ENCODE data around the gene GNG11.

GNG11 gene

GRCh38 chr7:93923942-93924341, 2.4 kb downstream of the GNG11 start:
- Histone ChIP-seq H3K4me1 (ENCODE audit: insufficient read depth, insufficient read length) (no peaks in the 10 kb centered on the region), H3K9ac (ENCODE audit: insufficient read length, low read depth) (no peak overlapping the region), H3K4me3 (ENCODE audit: insufficient read length, low read depth) (no peak overlapping the region), H3K9me3 (ENCODE audit: insufficient read depth, low read length) (no peaks in the 10 kb centered on the region), H3K27me3 (ENCODE audit: insufficient read depth, insufficient read length) (no peaks in the 10 kb centered on the region), H3K36me3 (ENCODE audit: insufficient read depth, insufficient read length, low read length) (peaks cover 5% of the 10 kb centered on the region)
- TF ChIP-seq SUZ12 (IDR thresholded peaks at IDR 0.05; ENCODE audit: extremely low read depth, insufficient read depth, insufficient read length) (no peak), ZNF274 (IDR thresholded peaks at IDR 0.05; ENCODE audit: low read depth, low read length) (no peak), YY1 (IDR thresholded peaks at IDR 0.05; ENCODE audit: insufficient read depth, insufficient read length) (no peak)
- DNase-seq (ENCODE audit: low read depth, low spot score): no peak

GRCh38 chr7:93926800-93927199, 5.3 kb downstream of the GNG11 start:
- Histone ChIP-seq H3K4me1 (ENCODE audit: insufficient read depth, insufficient read length) (no peaks in the 10 kb centered on the region), H3K9ac (ENCODE audit: insufficient read length, low read depth) (no peak overlapping the region), H3K9me3 (ENCODE audit: insufficient read depth, low read length) (no peaks in the 10 kb centered on the region), H3K4me3 (ENCODE audit: insufficient read length, low read depth) (no peak overlapping the region), H3K36me3 (ENCODE audit: insufficient read depth, insufficient read length, low read length) (peaks cover 5% of the 10 kb centered on the region), H3K27me3 (ENCODE audit: insufficient read depth, insufficient read length) (no peaks in the 10 kb centered on the region)
- DNase-seq (ENCODE audit: low read depth, low spot score): no peak
- TF ChIP-seq ZNF274 (IDR thresholded peaks at IDR 0.05; ENCODE audit: low read depth, low read length): no peak
- TF ChIP-seq SUZ12 (IDR thresholded peaks at IDR 0.05; ENCODE audit: extremely low read depth, insufficient read depth, insufficient read length): no peak
- no peak for TF ChIP-seq YY1 (IDR thresholded peaks at IDR 0.05; ENCODE audit: insufficient read depth, insufficient read length)

- no peak overlapping the region for H3K9ac ChIP-seq (ENCODE audit: insufficient read length, low read depth)
- no peaks in the 10 kb centered on the region for H3K27me3 ChIP-seq (ENCODE audit: insufficient read depth, insufficient read length)
- no peak overlapping the region for H3K4me3 ChIP-seq (ENCODE audit: insufficient read length, low read depth)
- no peak for DNase-seq (ENCODE audit: low read depth, low spot score)
- H3K4me1 ChIP-seq (ENCODE audit: insufficient read depth, insufficient read length): no peaks in the 10 kb centered on the region
- no peaks in the 10 kb centered on the region for H3K9me3 ChIP-seq (ENCODE audit: insufficient read depth, low read length)
- peaks cover 5% of the 10 kb centered on the region for H3K36me3 ChIP-seq (ENCODE audit: insufficient read depth, insufficient read length, low read length)
- no peak for TF ChIP-seq ZNF274 (IDR thresholded peaks at IDR 0.05; ENCODE audit: low read depth, low read length)
- no peak for TF ChIP-seq SUZ12 (IDR thresholded peaks at IDR 0.05; ENCODE audit: extremely low read depth, insufficient read depth, insufficient read length)
- no peak for TF ChIP-seq YY1 (IDR thresholded peaks at IDR 0.05; ENCODE audit: insufficient read depth, insufficient read length)
These were observed 6.0 kb downstream of the GNG11 start for GRCh38 chr7:93927585-93927984.

GRCh38 chr7:93931655-93932054, 10.1 kb downstream of the GNG11 start:
- no peak overlapping the region for H3K4me3 ChIP-seq (ENCODE audit: insufficient read length, low read depth)
- peaks cover 3% of the 10 kb centered on the region for H3K36me3 ChIP-seq (ENCODE audit: insufficient read depth, insufficient read length, low read length)
- no peaks in the 10 kb centered on the region for H3K4me1 ChIP-seq (ENCODE audit: insufficient read depth, insufficient read length)
- H3K27me3 ChIP-seq (ENCODE audit: insufficient read depth, insufficient read length): no peaks in the 10 kb centered on the region
- no peak for DNase-seq (ENCODE audit: low read depth, low spot score)
- no peaks in the 10 kb centered on the region for H3K9me3 ChIP-seq (ENCODE audit: insufficient read depth, low read length)
- no peak overlapping the region for H3K9ac ChIP-seq (ENCODE audit: insufficient read length, low read depth)
- TF ChIP-seq YY1 (IDR thresholded peaks at IDR 0.05; ENCODE audit: insufficient read depth, insufficient read length) (no peak), ZNF274 (IDR thresholded peaks at IDR 0.05; ENCODE audit: low read depth, low read length) (no peak), SUZ12 (IDR thresholded peaks at IDR 0.05; ENCODE audit: extremely low read depth, insufficient read depth, insufficient read length) (no peak)

- no peak overlapping the region for H3K4me3 ChIP-seq (ENCODE audit: insufficient read length, low read depth)
- H3K4me1 ChIP-seq (ENCODE audit: insufficient read depth, insufficient read length): no peaks in the 10 kb centered on the region
- TF ChIP-seq ZNF274 (IDR thresholded peaks at IDR 0.05; ENCODE audit: low read depth, low read length) (no peak), YY1 (IDR thresholded peaks at IDR 0.05; ENCODE audit: insufficient read depth, insufficient read length) (no peak), SUZ12 (IDR thresholded peaks at IDR 0.05; ENCODE audit: extremely low read depth, insufficient read depth, insufficient read length) (no peak)
- no peak for DNase-seq (ENCODE audit: low read depth, low spot score)
- no peaks in the 10 kb centered on the region for H3K27me3 ChIP-seq (ENCODE audit: insufficient read depth, insufficient read length)
- H3K9ac ChIP-seq (ENCODE audit: insufficient read length, low read depth): no peak overlapping the region
- no peaks in the 10 kb centered on the region for H3K9me3 ChIP-seq (ENCODE audit: insufficient read depth, low read length)
- no peaks in the 10 kb centered on the region for H3K36me3 ChIP-seq (ENCODE audit: insufficient read depth, insufficient read length, low read length)
These were observed 11.6 kb downstream of the GNG11 start for GRCh38 chr7:93933156-93933555.

- Histone ChIP-seq H3K27me3 (ENCODE audit: insufficient read depth, insufficient read length) (no peaks in the 10 kb centered on the region), H3K9me3 (ENCODE audit: insufficient read depth, low read length) (no peaks in the 10 kb centered on the region), H3K4me1 (ENCODE audit: insufficient read depth, insufficient read length) (no peaks in the 10 kb centered on the region), H3K36me3 (ENCODE audit: insufficient read depth, insufficient read length, low read length) (no peaks in the 10 kb centered on the region), H3K4me3 (ENCODE audit: insufficient read length, low read depth) (no peak overlapping the region), H3K9ac (ENCODE audit: insufficient read length, low read depth) (no peak overlapping the region)
- no peak for DNase-seq (ENCODE audit: low read depth, low spot score)
- TF ChIP-seq ZNF274 (IDR thresholded peaks at IDR 0.05; ENCODE audit: low read depth, low read length): no peak
- TF ChIP-seq YY1 (IDR thresholded peaks at IDR 0.05; ENCODE audit: insufficient read depth, insufficient read length): no peak
- TF ChIP-seq SUZ12 (IDR thresholded peaks at IDR 0.05; ENCODE audit: extremely low read depth, insufficient read depth, insufficient read length): no peak
These were observed 13.6 kb downstream of the GNG11 start for GRCh38 chr7:93935102-93935501.

GRCh38 chr7:93937818-93938217, 16.3 kb downstream of the GNG11 start:
- H3K4me3 ChIP-seq (ENCODE audit: insufficient read length, low read depth): no peak overlapping the region
- no peak for TF ChIP-seq SUZ12 (IDR thresholded peaks at IDR 0.05; ENCODE audit: extremely low read depth, insufficient read depth, insufficient read length)
- TF ChIP-seq ZNF274 (IDR thresholded peaks at IDR 0.05; ENCODE audit: low read depth, low read length): no peak
- no peak for TF ChIP-seq YY1 (IDR thresholded peaks at IDR 0.05; ENCODE audit: insufficient read depth, insufficient read length)
- no peak for DNase-seq (ENCODE audit: low read depth, low spot score)
- H3K9me3 ChIP-seq (ENCODE audit: insufficient read depth, low read length): no peaks in the 10 kb centered on the region
- H3K36me3 ChIP-seq (ENCODE audit: insufficient read depth, insufficient read length, low read length): no peaks in the 10 kb centered on the region
- no peak overlapping the region for H3K9ac ChIP-seq (ENCODE audit: insufficient read length, low read depth)
- H3K27me3 ChIP-seq (ENCODE audit: insufficient read depth, insufficient read length): no peaks in the 10 kb centered on the region
- no peaks in the 10 kb centered on the region for H3K4me1 ChIP-seq (ENCODE audit: insufficient read depth, insufficient read length)
